HG02981 (cell line): ENCODE results near the gene MYB.
A peak's percentile ranks its signal among the peaks of the same experiment; 100 is the strongest.
"Not testable (repeated sequence)": the region's sequence is repeated elsewhere in the genome, so short reads cannot be mapped to it uniquely, and the experiment has no call there.

Experiments used
- ATAC-seq: cut with Tn5 transposase; IDR thresholded peaks from one replicate; pipeline ENCODE4 v1.9.1; 2021; ENCODE audit warnings: mild to moderate bottlenecking, moderate library complexity; ENCODE audit not compliant: unreplicated experiment

Gene MYB

DNA sequence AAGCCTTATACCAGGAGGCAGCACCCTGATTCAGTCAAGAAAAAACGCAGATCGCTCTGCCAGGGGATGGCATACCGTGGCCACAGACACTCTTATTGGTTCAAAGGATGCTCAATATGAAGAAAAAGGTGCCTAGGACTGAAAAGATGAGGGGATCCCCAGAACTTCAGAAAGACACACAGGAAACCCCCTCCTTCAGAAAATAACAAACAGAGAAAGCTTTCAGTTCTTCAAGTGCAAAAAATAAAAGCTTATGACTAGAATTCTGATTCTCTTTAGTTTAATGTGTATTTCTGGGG is 17.7 kb upstream of the MYB start:
- ATAC-seq = peak; percentile 52

DNA sequence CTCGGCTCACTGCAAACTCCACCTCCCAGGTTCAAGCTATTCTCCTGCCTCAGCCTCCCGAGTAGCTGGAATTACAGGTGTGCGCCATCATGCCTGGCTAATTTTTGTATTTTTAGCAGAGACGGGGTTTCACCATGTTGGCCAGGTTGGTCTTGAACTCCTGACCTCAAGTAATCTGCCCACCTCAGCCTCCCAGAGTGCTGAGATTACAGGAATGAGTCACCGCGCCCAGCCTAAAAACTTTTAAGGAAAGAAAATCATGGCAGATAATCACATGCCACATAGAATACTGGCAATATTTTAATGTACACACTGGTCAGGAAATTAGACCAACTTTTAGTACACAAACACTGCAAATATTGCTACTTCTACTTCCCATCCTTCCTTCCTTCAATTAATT is 16.7 kb upstream of the MYB start:
- not testable (repeated sequence) for ATAC-seq

DNA sequence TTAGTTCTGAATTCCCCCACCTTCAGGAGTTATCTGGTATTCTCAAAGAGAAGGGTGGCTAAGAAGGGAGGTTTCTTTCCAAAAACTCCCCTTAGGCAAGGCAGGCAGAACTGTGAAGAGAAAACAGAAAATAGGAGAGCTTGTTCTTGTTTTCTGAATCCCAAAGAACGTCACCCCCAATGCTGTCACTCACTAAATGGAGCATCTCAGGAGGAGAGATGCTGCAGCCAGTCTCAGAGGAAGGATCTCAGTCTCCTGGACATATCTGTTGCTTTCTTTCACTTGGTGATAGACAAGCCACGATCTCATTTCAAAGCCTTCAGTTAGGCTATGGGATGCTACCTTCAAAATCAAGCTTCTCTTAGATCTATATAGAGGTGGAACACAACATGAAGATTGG is 16.1 kb upstream of the MYB start:
- no peak for ATAC-seq

DNA sequence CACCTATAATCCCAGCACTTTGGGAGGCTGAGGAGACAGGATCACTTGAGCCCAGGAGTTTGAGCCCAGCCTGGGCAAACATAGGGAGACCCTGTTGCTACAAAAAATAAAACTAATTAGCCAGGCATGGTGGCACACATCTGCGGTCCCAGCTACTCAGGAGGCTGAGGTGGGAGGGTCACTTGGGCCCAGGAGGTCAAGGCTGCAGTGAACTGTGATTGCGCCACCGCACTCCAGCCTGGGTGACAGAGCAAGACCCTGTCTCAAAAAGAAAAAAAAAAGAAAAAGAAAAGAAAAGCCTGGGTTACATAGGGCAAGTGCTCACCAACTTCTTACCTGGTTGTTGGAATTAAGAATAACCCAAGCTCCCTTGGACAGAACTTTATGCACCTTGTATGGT is 14.6 kb upstream of the MYB start:
- no peak for ATAC-seq

DNA sequence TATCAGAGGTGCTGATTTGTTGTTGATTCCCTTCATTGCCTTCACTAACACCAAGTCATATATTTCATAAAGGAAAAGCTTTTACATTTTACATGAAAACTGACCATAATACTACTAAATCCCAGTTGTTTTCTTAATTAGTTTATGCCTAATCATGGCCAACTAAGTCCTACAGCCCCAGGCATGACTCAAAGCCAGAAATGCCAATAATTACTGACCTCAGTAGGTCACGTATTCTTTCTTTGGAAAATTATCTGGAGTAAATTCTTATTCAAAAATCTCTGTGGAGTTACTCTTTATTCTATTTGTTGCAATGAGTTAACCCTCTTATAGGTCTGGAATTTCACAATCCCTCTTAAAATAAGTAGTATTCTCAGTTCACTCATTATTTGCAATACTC is 13.5 kb upstream of the MYB start:
- no peak for ATAC-seq

DNA sequence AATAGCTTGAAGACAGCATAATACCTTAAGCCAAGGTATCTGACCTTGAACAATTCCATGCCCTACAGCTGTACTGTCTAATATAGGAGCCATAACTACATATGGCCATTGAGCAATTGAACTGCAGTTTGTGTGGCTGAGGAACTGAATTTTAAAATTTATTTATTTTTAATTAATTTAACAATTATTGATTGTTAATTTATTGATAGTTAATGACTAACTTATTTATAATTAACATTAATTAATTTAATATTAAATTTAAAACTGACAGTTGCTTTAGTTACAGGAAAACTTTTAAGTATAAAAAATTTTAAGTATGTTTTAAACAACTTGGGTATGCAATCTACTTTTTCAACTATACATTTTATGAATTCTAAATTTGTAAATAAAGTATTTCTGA is 12.3 kb upstream of the MYB start:
- no peak for ATAC-seq

DNA sequence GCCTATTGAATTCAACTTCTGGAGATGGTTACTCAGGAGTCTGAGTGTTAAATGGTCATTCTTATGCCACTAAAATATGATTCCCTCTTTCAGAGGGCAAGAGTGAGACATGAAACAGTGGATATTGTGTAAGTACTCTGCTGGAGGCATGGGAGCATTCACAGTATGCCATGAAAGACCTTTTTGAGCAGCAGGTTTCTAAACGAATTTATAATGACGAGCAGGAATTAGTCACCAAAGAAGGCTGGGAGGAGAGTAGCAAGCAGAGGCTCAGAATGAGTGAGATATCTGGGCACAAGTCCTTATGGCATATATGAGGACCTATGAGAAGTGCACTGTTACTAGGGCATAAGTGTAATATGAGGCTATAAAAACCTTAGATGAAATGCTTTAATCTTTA is 10.9 kb upstream of the MYB start:
- ATAC-seq = no peak

DNA sequence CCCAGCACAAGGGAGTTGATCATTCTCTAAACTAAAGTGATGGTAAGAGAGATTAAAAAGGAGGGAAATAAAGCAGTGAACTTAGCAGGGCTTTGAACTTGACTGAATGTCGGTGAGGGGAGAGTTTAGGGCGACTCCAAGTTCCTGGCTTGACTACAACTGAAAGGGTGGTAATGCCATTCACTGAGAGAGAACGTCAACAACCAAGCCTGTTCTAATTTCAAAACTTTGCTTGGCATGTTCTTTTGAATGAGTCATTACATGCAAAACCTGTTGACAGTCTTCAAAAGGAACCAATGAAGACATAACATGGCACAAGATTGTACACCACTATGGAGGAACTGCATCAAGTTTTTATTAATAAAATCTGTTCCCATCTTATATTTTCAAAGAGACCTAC is 10.3 kb upstream of the MYB start:
- ATAC-seq = peak; percentile 58

DNA sequence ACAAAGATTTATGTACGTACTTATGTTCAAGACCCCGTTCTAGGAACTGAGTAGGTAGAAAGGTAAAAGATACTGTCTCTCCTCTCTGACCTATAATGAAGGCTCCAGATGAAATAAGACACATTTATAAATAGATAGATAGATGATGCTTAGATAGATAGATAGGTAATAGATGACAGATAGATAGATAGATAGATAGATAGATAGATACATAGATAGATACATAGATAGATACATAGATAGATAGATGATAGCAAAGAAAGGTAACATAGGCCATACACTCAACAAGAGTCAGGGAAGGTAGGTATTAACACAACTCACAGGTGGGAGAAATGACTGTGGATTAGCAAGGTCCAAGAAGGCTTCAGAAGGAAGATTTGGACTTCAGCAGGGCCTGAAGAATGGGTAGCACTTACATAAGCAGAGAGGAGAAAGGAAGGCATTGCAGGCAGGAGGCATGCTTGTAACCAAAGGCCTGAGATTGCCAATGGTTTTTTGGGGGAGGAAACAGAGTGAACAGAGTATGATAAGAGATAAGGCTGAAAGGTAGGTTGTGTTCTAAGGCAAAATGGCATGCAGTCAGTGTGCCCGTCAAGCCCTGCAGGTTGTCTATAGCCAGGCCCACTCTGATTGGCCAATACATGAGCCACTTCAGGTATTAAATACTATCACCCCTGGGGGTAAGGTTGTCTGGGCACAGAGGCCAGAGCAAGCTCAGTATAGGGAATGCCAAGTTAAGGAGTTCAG is 7.7 kb upstream of the MYB start:
- ATAC-seq = no peak

DNA sequence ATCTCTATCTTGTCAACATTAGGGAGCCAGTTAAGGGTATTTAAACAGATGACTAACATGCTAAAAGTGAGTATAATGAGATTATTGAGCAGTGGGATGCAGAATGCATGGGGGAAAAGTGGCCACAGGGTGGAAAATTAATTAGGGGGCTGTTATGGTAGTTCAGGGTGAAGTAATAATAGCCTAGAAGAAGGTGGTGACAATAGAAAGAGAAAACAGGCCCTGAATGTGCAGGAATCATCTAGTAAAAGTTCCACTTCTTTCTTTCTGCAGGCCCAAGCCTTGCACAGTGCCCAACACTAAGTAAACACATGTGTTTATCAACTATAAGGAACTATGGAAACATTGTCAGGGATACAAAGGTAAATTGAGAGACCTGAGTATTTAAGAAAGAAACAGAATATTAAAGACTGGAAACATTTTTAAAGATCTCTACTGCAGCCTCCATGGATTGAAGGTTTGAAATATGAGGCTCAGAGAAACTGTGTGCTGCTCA is 7.1 kb upstream of the MYB start:
- ATAC-seq = no peak

DNA sequence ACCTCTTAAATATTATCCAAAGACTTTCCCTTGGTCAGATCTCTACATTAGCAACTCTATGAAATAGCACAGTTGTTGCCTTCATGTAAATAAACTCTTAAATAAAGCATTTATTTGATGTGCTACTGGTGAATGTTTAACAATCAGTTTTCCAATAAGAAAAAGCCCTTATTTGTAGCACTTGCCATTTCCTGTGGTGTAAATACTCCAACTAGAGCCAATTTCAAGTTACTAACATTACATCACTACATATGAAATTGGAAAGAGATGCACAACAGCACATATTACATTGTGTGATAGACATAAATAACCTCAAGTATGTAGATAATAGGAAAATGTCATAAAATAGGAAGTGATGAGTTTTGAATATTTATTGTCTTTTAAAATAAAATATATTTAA is 5.0 kb upstream of the MYB start:
- ATAC-seq = no peak

DNA sequence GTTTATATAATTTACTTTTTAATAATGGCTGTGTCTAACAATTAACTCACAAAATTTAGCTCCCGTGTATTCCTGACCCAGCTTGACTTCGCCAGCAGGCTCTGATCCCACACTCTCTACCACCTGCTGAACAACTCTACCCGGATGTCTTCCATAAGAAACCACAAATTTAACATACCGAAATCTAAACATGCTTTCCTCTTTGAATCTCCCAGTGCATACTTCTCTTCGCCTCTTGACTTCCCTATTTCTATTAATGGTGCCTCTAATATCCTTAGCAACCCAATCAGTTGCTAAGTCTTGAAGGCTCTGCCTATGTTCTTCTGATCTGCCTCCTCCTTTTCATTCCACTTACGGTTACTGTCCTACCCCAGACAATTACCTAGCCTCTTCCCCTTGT is 4.6 kb upstream of the MYB start:
- no peak for ATAC-seq

DNA sequence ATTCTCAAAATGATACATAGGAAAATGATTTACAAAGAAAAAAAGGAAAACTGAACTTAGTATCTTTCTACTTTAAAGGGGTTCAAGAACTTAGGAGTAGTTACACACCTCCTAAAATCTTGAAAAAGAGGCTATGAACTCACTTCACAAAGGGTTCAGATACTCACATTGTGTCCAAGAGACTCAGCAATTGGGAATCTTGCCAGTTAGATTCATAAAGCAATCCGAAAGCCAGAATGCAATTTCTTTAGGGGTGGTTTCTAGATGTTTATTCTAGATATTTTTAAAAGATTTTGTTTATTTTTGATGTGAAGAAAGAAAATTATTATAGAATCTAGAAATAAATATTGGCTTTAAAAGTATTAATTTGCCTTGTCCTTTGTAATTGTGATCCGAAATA is 1.7 kb upstream of the MYB start:
- no peak for ATAC-seq

DNA sequence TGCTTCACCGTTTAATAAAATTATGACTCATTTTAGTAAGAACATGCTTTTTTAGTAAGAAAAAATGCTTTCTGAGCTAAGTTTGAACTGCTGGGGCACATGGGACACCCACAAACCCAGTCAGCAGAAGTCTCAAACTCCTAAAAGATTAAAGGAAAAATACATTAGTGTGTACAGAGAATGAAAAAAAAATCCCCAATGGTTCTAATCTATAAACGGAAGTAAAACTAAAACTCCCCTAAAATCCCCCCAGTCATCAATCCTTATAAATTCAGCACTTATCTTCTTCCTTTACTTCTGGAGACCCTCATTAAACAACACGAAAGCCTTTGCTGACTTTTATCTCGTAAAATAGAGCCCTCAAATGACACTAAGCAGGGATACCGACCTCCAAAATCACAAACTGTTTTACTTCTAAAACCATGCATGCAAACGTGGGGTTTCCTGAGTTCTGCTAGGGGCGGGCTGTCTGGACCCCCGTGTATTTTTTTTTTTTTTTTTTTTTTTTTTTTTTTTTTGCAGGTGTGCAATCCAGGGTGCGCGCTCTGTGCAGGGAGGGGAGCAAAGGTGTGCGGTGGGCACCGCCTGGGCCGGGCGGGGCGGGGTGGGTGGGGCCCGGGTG is 1.1 kb upstream of the MYB start:
- no peak for ATAC-seq

DNA sequence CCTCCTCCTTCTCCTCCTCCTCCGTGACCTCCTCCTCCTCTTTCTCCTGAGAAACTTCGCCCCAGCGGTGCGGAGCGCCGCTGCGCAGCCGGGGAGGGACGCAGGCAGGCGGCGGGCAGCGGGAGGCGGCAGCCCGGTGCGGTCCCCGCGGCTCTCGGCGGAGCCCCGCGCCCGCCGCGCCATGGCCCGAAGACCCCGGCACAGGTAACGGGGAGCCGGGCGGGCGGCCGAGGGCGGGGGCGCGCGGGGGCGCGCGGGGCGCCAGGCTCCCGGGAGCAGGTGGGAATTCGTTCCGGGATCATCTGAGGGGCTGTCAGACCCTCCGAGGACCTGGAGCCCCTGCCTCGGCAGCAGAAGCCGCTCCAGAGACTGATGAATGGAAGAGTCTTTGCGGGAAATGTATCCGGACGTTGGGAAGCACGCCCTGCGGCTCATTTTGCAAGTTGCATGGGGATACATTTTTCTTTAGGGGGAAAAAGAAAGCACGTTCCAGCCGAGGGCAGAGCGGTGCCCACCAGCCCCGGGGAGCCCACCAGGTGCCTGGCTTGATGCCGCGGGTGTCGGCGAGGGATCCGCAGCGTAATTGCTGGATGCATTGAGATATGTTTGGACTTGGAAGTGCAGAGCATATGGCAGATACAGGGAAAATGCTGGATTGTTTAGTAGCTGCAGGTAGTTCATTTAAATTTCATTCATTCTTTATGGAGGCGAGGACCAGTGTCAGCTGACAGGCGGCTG is 394 bp downstream of the MYB start:
- no peak for ATAC-seq

DNA sequence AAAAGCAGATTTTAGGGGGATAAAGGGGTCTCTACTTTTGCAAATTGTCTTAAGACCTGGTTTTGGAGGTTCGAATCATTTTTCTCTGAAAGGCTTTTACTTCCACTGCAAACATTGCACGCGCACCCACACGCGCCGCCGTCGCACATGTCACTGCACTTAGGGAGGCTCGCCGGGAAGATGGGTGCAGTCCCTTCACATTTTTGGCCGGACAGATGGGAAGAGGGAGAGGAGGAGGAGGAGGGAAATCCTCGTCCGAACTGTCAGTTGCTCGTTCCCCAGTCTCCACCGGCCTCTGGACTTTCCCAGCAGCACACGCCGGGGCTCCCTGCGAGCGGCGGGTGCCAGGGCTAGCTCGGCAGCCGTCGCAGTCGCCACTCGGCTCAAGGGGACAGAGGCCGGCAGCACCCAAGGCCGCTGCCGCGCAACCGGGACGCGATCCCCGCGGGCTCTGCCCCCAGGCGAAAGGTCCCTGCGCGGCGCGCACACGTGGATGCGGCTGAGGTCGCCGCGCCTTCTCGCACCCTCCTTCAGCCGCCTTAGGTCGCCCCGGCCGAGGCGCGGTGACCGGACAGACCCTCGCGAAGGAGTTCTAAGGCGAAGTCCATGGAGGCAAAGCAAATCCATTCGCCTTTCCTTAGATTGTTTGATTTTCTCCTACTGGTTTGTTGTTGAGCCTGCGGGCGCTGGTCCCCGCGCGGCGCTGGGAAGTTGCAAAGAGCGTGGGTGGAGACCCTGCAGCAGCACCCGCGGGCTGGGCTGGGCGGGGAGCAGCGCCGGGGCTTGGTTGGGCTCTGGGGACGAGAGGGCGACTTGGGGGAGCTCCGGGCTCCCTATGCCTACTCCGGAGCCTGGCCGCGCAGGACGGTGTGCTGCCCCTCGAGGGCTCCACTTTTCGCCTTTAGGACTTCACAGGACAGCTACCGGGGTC is 1.2 kb downstream of the MYB start:
- ATAC-seq = peak; percentile 3

DNA sequence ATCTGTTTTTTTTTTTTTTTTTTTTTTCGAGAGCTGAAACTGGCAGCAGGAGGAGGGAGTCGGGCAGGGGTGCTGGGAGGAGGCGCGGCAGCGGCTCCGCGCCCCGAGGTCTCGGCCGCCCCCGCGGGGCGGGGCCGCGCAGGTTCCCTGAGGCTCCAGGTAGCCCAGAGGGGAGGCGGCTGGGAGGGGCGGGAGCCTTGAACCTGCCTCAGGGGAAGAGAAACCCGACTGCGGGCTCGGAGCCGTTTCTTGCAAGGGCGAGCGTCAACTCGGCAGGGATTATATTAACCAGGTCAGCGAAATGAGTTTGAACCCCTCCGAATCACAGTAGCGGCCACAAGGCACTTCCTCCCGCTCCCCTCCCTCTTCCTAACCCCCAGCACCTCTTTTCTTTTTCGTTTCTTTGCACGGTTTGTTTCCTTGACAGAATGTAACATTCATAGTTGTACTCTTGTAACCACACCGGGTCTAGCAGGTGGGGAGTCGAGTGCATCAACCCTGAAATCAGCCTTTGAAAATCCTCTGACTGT is 2.0 kb downstream of the MYB start:
- peak; percentile 44 for ATAC-seq

DNA sequence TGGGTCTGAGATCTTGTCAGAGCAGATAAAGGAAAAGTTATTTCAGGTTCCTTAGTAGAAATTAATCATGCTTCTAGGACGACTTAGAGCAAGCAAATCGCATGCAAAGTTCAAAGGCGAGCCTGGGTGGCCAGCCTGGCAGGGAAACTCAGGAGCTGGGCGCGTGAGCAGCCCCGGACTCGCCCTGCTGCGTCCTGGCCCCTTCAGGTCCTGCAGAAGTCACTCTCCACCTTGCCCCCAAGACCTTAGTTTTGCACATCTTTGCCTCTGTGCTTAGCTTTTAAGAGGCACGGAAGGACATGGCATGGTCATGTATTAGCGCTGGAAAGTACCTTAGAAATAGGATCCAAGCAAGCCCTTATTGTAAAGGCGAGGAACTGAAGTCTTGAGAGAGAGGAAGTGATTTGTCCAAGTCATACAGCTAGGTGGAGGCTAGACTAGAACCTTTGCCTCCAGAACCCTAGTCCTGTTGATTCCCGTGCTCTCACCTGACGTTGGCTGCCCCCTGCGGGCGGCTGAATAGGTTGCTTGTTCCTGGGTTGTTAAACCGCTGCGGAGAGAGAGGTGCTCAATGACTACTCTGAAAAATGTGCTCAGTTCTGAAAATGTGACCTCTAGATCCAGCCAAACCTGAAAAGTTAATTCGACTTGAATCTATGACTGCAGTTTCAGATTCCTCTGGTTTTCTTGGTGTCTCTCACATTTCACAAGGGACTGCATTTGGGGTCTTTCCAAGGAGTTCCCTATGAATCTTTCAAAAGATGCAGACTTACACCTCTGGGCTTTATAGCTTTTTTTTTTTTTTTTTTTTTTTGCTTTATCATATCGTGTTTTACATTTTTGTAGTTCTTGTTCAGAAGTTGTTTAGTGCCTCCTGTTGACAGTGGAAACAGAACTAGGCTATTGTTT is 2.7 kb downstream of the MYB start:
- ATAC-seq = peak; percentile 29

DNA sequence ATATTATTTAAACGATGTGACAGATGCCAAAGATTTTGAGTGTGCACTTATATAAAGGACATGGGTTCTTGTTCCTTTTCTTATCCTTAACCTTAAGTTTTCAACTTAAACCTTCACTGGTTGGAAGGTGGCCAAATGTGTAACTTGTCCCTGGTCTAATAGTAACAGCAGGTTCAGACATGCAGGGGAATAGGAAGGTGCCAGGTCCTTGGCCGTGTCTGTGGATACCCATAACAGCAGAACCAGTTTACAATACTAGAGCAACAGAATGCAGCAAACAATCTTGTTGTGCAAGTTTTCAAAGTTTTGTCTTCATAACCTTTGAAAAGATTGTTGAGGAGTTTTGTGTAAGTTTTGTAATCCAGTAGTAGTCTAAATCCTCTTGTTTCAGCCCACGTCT is 4.4 kb downstream of the MYB start:
- ATAC-seq = no peak

DNA sequence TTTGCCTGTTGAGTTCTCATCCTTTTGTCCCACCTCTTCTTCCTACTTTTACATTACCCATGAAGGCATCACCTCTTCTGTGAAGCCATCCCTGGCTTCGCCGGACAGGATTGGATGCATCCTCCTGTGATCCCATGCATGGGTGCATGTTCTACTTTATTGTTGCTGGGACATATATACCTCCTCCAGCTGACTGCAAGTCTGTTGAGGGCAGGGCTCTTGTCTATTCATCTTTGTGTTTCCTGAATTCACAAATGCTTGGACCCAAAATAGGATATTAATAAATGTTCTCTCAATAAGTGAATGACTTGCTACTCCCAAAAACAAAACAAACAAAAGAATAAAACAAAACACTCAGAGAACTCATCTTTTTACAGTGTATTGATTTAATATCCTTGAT is 5.1 kb downstream of the MYB start:
- ATAC-seq = no peak
